ENCODE measurements around the gene ZNF23.
A peak's percentile ranks its signal among the peaks of the same experiment; 100 is the strongest.

The ZNF23 gene

DNA sequence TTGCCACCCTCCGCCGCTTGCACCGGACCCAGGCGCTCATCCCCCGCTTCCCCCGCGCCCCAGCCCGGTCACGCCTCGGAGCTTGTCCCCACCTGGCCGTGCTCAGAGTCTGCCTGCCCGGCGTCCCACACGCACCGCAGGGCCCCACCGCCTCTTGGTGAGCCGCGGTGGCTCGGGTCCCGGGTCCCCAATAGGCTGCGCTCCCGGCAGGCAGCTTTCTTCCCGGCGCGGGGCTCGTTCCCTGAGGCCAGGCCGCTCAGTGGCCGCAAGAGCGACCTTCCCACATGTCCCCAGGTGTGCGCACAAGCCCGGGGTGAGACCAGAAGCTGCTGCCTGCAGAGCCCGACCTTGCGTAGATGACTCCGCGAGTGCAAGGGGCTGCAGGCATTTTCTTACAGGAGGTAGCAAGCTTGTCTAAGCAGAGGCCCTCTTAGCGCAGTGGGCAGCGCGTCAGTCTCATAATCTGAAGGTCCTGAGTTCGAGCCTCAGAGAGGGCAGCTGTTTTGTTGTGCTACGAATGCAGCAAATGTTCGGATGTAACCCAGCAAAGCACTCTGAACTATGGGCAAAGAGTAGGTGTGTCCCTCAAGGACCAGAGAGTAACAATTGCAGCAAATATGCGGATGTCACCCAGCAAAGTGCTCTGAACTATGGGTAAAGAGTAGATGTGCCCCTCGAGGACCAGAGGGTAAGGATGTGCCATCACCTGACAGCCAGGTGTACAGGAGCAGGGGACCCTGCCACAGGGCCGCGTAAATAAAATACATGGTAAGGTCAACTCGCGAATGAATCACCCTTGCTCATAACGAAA, 35.8 kb downstream of the ZNF23 start:
- no peaks in the 10 kb centered on the region for H3K4me1 ChIP-seq (ENCODE audit: control insufficient read depth, insufficient read depth, low read length)
- peak overlapping the region; percentile 61 for H3K4me3 ChIP-seq (ENCODE audit: low read length)
- H3K9ac ChIP-seq (ENCODE audit: low read depth, low read length) = no peak overlapping the region
- peaks cover 24% of the 10 kb centered on the region for H3K27me3 ChIP-seq (ENCODE audit: control insufficient read depth, insufficient read depth, low read length)
- H3K4me2 ChIP-seq (ENCODE audit: low read length) = peak overlapping the region; percentile 78
- H3K9me3 ChIP-seq (replicated peaks; ENCODE audit: low read length) = no peaks in the 10 kb centered on the region
- no peaks in the 10 kb centered on the region for H3K36me3 ChIP-seq (ENCODE audit: insufficient read depth, low read length)

DNA sequence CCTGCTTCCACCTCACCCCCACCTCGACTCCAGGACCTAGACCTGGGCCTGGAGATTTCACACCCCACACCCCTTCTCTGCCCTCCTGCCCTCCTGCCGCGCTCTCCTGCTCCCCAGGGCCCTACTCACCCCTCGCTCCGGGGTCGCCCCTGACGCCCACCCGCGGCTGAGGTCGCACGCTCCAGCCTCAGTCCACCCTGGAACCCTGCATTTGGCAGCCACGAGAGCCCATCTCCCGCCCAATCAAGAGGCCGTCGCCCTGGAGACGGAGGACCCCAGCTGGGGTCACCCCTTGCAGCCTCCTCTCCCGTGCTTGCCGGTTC, 36.3 kb downstream of the ZNF23 start:
- Histone ChIP-seq H3K4me3 (ENCODE audit: low read length) (peak overlapping the region; percentile 61), H3K27me3 (ENCODE audit: control insufficient read depth, insufficient read depth, low read length) (peaks cover 24% of the 10 kb centered on the region), H3K9ac (ENCODE audit: low read depth, low read length) (no peak overlapping the region), H3K9me3 (replicated peaks; ENCODE audit: low read length) (no peaks in the 10 kb centered on the region), H3K4me2 (ENCODE audit: low read length) (peak overlapping the region; percentile 78), H3K4me1 (ENCODE audit: control insufficient read depth, insufficient read depth, low read length) (no peaks in the 10 kb centered on the region), H3K36me3 (ENCODE audit: insufficient read depth, low read length) (no peaks in the 10 kb centered on the region)

DNA sequence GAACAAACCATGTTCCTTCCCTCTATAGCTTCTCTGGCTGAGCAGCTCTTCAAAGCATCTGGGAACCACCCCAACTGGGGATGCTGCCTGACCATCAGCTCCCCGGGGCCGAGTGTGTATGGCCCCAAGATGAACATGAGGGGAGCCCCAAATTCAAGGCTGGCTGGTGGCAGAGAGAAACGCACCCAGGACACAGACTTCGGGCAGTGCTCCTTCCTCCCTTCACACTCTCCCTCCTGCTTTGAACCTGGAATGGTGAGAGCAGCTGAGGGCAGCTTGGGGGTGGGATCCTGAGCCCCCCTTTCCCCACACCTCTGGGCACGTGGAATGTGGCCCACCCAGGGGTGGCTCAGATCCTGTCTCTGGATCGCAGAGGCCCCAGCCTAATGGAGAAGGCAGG, 37.4 kb downstream of the ZNF23 start:
- no peak overlapping the region for H3K4me2 ChIP-seq (ENCODE audit: low read length)
- H3K9ac ChIP-seq (ENCODE audit: low read depth, low read length) = no peak overlapping the region
- no peak overlapping the region for H3K4me3 ChIP-seq (ENCODE audit: low read length)
- no peaks in the 10 kb centered on the region for H3K9me3 ChIP-seq (replicated peaks; ENCODE audit: low read length)
- peaks cover 24% of the 10 kb centered on the region for H3K27me3 ChIP-seq (ENCODE audit: control insufficient read depth, insufficient read depth, low read length)
- H3K4me1 ChIP-seq (ENCODE audit: control insufficient read depth, insufficient read depth, low read length) = no peaks in the 10 kb centered on the region
- H3K36me3 ChIP-seq (ENCODE audit: insufficient read depth, low read length) = no peaks in the 10 kb centered on the region

- Histone ChIP-seq H3K4me1 (ENCODE audit: control insufficient read depth, insufficient read depth, low read length) (no peaks in the 10 kb centered on the region), H3K4me2 (ENCODE audit: low read length) (no peak overlapping the region), H3K9ac (ENCODE audit: low read depth, low read length) (no peak overlapping the region), H3K36me3 (ENCODE audit: insufficient read depth, low read length) (no peaks in the 10 kb centered on the region), H3K27me3 (ENCODE audit: control insufficient read depth, insufficient read depth, low read length) (peaks cover 27% of the 10 kb centered on the region), H3K4me3 (ENCODE audit: low read length) (no peak overlapping the region), H3K9me3 (replicated peaks; ENCODE audit: low read length) (no peaks in the 10 kb centered on the region)
These were observed 38.2 kb downstream of the ZNF23 start for GRCh38 chr16:71423865-71424264.

DNA sequence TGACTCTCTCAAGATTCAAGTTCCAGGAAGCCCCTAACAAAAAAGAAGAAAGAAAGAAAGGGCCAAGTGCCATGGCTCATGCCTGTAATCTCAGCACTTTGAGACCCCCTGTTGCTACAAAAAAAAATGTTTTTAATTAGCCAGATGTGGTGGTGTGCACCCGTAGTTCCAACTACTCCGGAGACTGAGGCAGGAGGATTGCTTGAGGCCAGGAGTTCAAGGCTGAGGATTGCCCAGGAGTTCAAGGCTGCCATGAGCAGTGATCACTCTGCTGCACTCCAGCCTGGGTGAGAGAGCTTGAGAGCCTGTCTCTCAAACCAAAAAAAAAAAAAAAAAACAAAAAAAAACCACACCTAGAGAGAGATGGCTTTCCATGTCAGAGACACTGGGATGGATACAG, 39.0 kb downstream of the ZNF23 start:
- Histone ChIP-seq H3K9ac (ENCODE audit: low read depth, low read length) (no peak overlapping the region), H3K9me3 (replicated peaks; ENCODE audit: low read length) (no peaks in the 10 kb centered on the region), H3K4me3 (ENCODE audit: low read length) (no peak overlapping the region), H3K27me3 (ENCODE audit: control insufficient read depth, insufficient read depth, low read length) (peaks cover 32% of the 10 kb centered on the region), H3K4me1 (ENCODE audit: control insufficient read depth, insufficient read depth, low read length) (no peaks in the 10 kb centered on the region), H3K4me2 (ENCODE audit: low read length) (no peak overlapping the region), H3K36me3 (ENCODE audit: insufficient read depth, low read length) (no peaks in the 10 kb centered on the region)

GRCh38 chr16:71421911-71422310, 40.1 kb downstream of the ZNF23 start:
- H3K4me2 ChIP-seq (ENCODE audit: low read length) = no peak overlapping the region
- H3K4me3 ChIP-seq (ENCODE audit: low read length) = no peak overlapping the region
- H3K36me3 ChIP-seq (ENCODE audit: insufficient read depth, low read length) = no peaks in the 10 kb centered on the region
- H3K9me3 ChIP-seq (replicated peaks; ENCODE audit: low read length) = no peaks in the 10 kb centered on the region
- H3K4me1 ChIP-seq (ENCODE audit: control insufficient read depth, insufficient read depth, low read length) = no peaks in the 10 kb centered on the region
- H3K27me3 ChIP-seq (ENCODE audit: control insufficient read depth, insufficient read depth, low read length) = peaks cover 35% of the 10 kb centered on the region
- H3K9ac ChIP-seq (ENCODE audit: low read depth, low read length) = no peak overlapping the region

DNA sequence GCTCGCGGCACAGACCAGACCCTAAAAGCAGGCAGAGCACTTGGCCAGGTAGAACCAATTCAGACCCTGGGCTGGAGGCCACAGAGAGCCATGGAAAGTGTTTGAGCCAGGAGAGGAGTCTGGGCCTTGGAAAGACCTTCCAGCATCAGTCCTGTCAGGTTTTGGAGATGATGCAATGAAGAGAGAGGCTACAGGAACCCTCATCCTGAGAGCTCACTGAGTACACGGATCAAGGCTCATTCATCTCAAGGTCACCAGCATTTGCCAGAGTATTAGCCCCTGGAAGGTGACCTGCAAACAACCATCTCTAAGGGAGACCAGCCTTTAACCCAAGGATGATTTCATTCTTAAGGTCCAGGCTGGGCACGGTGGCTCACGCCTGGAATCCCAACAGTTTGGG, 48.0 kb downstream of the ZNF23 start:
- no peaks in the 10 kb centered on the region for H3K36me3 ChIP-seq (ENCODE audit: insufficient read depth, low read length)
- no peaks in the 10 kb centered on the region for H3K4me1 ChIP-seq (ENCODE audit: control insufficient read depth, insufficient read depth, low read length)
- no peak overlapping the region for H3K4me3 ChIP-seq (ENCODE audit: low read length)
- H3K4me2 ChIP-seq (ENCODE audit: low read length) = no peak overlapping the region
- no peak overlapping the region for H3K9ac ChIP-seq (ENCODE audit: low read depth, low read length)
- peaks cover 17% of the 10 kb centered on the region for H3K27me3 ChIP-seq (ENCODE audit: control insufficient read depth, insufficient read depth, low read length)
- H3K9me3 ChIP-seq (replicated peaks; ENCODE audit: low read length) = no peaks in the 10 kb centered on the region

- H3K36me3 ChIP-seq (ENCODE audit: insufficient read depth, low read length) = no peaks in the 10 kb centered on the region
- H3K27me3 ChIP-seq (ENCODE audit: control insufficient read depth, insufficient read depth, low read length) = peaks cover 11% of the 10 kb centered on the region
- H3K9me3 ChIP-seq (replicated peaks; ENCODE audit: low read length) = no peaks in the 10 kb centered on the region
- no peak overlapping the region for H3K4me2 ChIP-seq (ENCODE audit: low read length)
- no peak overlapping the region for H3K9ac ChIP-seq (ENCODE audit: low read depth, low read length)
- no peak overlapping the region for H3K4me3 ChIP-seq (ENCODE audit: low read length)
- no peaks in the 10 kb centered on the region for H3K4me1 ChIP-seq (ENCODE audit: control insufficient read depth, insufficient read depth, low read length)
These were observed 48.7 kb downstream of the ZNF23 start for GRCh38 chr16:71413341-71413740.

DNA sequence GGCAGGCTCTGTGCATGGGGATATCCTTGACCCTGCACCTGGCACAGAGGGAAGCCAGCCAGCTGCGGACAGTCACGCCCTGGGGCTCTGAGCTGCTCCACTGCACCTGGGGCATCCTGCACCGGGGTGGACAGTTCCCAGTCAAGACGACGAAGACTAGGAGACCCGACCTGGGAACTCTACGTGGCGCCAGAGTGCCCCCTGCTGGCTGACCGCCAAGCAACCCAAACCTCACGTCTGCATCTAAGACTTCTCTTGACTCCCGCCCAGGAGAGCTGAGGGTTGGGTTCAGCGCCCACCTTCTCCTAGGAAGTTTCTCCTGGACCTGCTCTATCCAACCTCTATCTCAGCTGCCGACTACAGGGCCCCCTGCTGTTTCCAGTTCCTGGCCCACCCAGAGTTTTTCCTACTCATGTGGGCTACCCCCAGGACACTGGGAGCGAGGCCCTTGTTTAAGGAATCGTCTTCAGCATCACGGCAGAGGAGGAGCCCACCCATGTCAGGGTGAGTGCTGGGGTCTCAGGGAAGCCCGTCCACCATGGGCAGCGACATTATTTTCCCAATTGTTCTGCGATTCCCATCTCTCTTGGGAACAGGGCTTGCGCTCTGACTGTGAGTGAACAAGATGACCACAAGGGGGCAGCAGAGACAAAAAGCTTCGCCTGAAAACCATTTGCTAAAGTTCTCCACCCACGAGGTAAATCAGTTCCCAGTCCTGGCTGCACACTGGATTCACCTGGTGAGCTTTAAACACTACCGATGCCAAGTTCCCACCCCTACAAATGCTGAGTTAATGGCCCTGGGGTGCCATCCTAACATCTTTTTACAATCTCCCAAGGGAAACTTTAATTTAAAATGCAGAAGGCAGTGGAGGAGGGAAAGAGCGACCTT, 49.5 kb downstream of the ZNF23 start:
- no peak overlapping the region for H3K9ac ChIP-seq (ENCODE audit: low read depth, low read length)
- H3K4me3 ChIP-seq (ENCODE audit: low read length) = no peak overlapping the region
- H3K36me3 ChIP-seq (ENCODE audit: insufficient read depth, low read length) = no peaks in the 10 kb centered on the region
- no peaks in the 10 kb centered on the region for H3K4me1 ChIP-seq (ENCODE audit: control insufficient read depth, insufficient read depth, low read length)
- no peaks in the 10 kb centered on the region for H3K9me3 ChIP-seq (replicated peaks; ENCODE audit: low read length)
- H3K27me3 ChIP-seq (ENCODE audit: control insufficient read depth, insufficient read depth, low read length) = peaks cover 7% of the 10 kb centered on the region
- no peak overlapping the region for H3K4me2 ChIP-seq (ENCODE audit: low read length)

DNA sequence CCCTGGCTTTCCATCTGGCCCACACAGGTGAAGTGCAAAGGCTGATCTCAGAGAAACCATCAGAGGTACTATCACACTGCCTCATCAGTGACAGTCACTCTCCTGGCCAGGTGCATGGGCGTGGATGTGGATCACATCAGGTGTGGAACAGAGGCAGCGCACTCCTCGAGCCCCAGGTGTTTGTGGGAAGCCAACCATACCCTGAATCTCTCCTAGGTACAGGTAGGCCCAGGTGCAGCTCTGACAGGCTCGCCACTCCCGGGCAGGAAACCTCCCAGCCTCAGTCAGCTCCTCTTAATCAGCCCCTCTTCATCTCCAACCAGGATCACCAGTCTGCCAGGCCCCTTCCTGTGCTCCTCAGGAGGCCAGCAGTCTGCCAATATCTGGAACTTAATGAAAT, 51.9 kb downstream of the ZNF23 start:
- Histone ChIP-seq H3K4me1 (ENCODE audit: control insufficient read depth, insufficient read depth, low read length) (no peaks in the 10 kb centered on the region), H3K9ac (ENCODE audit: low read depth, low read length) (no peak overlapping the region), H3K4me3 (ENCODE audit: low read length) (no peak overlapping the region), H3K36me3 (ENCODE audit: insufficient read depth, low read length) (no peaks in the 10 kb centered on the region), H3K27me3 (ENCODE audit: control insufficient read depth, insufficient read depth, low read length) (peaks cover 9% of the 10 kb centered on the region), H3K9me3 (replicated peaks; ENCODE audit: low read length) (no peaks in the 10 kb centered on the region), H3K4me2 (ENCODE audit: low read length) (no peak overlapping the region)

GRCh38 chr16:71409011-71409775, 52.9 kb downstream of the ZNF23 start:
- H3K4me2 ChIP-seq (ENCODE audit: low read length) = no peak overlapping the region
- no peaks in the 10 kb centered on the region for H3K4me1 ChIP-seq (ENCODE audit: control insufficient read depth, insufficient read depth, low read length)
- H3K9ac ChIP-seq (ENCODE audit: low read depth, low read length) = no peak overlapping the region
- H3K9me3 ChIP-seq (replicated peaks; ENCODE audit: low read length) = no peaks in the 10 kb centered on the region
- H3K27me3 ChIP-seq (ENCODE audit: control insufficient read depth, insufficient read depth, low read length) = peaks cover 9% of the 10 kb centered on the region
- no peaks in the 10 kb centered on the region for H3K36me3 ChIP-seq (ENCODE audit: insufficient read depth, low read length)
- H3K4me3 ChIP-seq (ENCODE audit: low read length) = no peak overlapping the region
